MM.1S (cell line): ENCODE results near the gene NR1I3.

Experiments
- DNase-seq: peaks from one replicate; pipeline ENCODE4 v3.0.0-alpha.2; 2015
- H2AFZ ChIP-seq: fragments of 300-600 bp; sonication (generic); 2 replicates; pipeline ENCODE4 v1.6.0; 2016; ENCODE audit warnings: antibody characterized with exemption, low read length
- H3F3A ChIP-seq: fragments of 300-600 bp; sonication (generic); 2 replicates; pipeline ENCODE4 v1.6.1; 2016; ENCODE audit warnings: mild to moderate bottlenecking, antibody characterized with exemption, low read length, moderate library complexity, mixed read lengths; ENCODE audit not compliant: insufficient read depth
- H3K27ac ChIP-seq: fragments of 300-600 bp; sonication (generic); 2 replicates; pipeline ENCODE4 v1.5.1; 2016; ENCODE audit warnings: mild to moderate bottlenecking, low read length
- H3K27me3 ChIP-seq: fragments of 300-600 bp; sonication (generic); replicated peaks from 2 replicates; pipeline ENCODE4 v1.6.0; 2016; ENCODE audit warnings: low read length; ENCODE audit not compliant: insufficient read depth
- H3K36me3 ChIP-seq: fragments of 300-600 bp; sonication (generic); replicated peaks from 2 replicates; pipeline ENCODE4 v1.6.1; 2016; ENCODE audit warnings: mild to moderate bottlenecking, low read length, mixed read lengths; ENCODE audit not compliant: insufficient read depth
- H3K4me1 ChIP-seq: fragments of 300-600 bp; sonication (generic); 2 replicates; pipeline ENCODE4 v1.6.1; 2016; ENCODE audit warnings: low read length, mixed read lengths
- H3K4me2 ChIP-seq: fragments of 300-600 bp; sonication (generic); 2 replicates; pipeline ENCODE4 v1.6.0; 2016; ENCODE audit warnings: low read depth, low read length
- H3K4me3 ChIP-seq: fragments of 300-600 bp; sonication (generic); 2 replicates; pipeline ENCODE4 v1.5.1; 2016; ENCODE audit warnings: low read length, mixed read lengths
- H3K79me2 ChIP-seq: fragments of 300-600 bp; sonication (generic); 2 replicates; pipeline ENCODE4 v1.6.1; 2016; ENCODE audit warnings: mixed run types, low read length, mixed read lengths
- H3K9ac ChIP-seq: fragments of 300-600 bp; sonication (generic); 2 replicates; pipeline ENCODE4 v1.6.1; 2016; ENCODE audit warnings: low read length, mixed read lengths
- H3K9me2 ChIP-seq: fragments of 300-600 bp; sonication (generic); replicated peaks from 2 replicates; pipeline ENCODE4 v1.6.1; 2016; ENCODE audit warnings: mild to moderate bottlenecking, low read length, mixed read lengths; ENCODE audit not compliant: insufficient read depth
- H3K9me3 ChIP-seq: fragments of 300-600 bp; sonication (generic); replicated peaks from 2 replicates; pipeline ENCODE4 v1.6.1; 2016; ENCODE audit warnings: mild to moderate bottlenecking, low read length, mixed read lengths; ENCODE audit not compliant: insufficient read depth
- H4K20me1 ChIP-seq: fragments of 300-600 bp; sonication (generic); 2 replicates; pipeline ENCODE4 v1.6.1; 2016; ENCODE audit warnings: mild to moderate bottlenecking, low read length, moderate library complexity, mixed read lengths; ENCODE audit not compliant: insufficient read depth
- CTCF ChIP-seq: fragments of 300-600 bp; sonication (generic); IDR thresholded peaks from 2 replicates; pipeline ENCODE4 v1.5.1; 2016; ENCODE audit warnings: antibody characterized with exemption, low read length, mixed read lengths
- EZH2 ChIP-seq: fragments of 300-600 bp; sonication (generic); optimal IDR thresholded peaks from 2 replicates; pipeline ENCODE3; 2017; ENCODE audit warnings: low read depth, mild to moderate bottlenecking, antibody characterized with exemption, low read length, mixed read lengths
- EZH2phosphoT487 ChIP-seq: fragments of 300-600 bp; sonication (generic); IDR thresholded peaks from 2 replicates; pipeline ENCODE4 v1.6.1; 2018; ENCODE audit warnings: antibody characterized with exemption, low read length

Gene NR1I3

GRCh38 chr1:161179698-161180097 is 58.3 kb downstream of the NR1I3 start:
- H3K9ac ChIP-seq: no peak overlapping the region
- no peak overlapping the region for H2AFZ ChIP-seq
- peaks cover 6% of the 10 kb centered on the region; the same call in 1 of the 2 replicates for H3K36me3 ChIP-seq
- no peak overlapping the region for H3K4me3 ChIP-seq
- H3F3A ChIP-seq: peaks cover 48% of the 10 kb centered on the region
- H3K9me2 ChIP-seq: no peaks in the 10 kb centered on the region
- no peak for DNase-seq
- peaks cover 27% of the 10 kb centered on the region for H3K79me2 ChIP-seq
- H4K20me1 ChIP-seq: no peaks in the 10 kb centered on the region
- no peak overlapping the region for H3K27ac ChIP-seq
- no peak overlapping the region for H3K4me2 ChIP-seq
- H3K4me1 ChIP-seq: peaks cover 59% of the 10 kb centered on the region
- no peaks in the 10 kb centered on the region for H3K9me3 ChIP-seq
- TF ChIP-seq EZH2phosphoT487: no peak
- TF ChIP-seq CTCF: no peak
- TF ChIP-seq EZH2: no peak
- H3K27me3 ChIP-seq: no peaks in the 10 kb centered on the region
